K562 (cell line): ENCODE measurements around the gene TDRD12. TPM values are rescaled to one million over a fixed set of nuclear protein-coding genes. Genes with fewer than 3 reads are reported as not detected.
A peak's percentile ranks its signal among the peaks of the same experiment; 100 is the strongest.

Experiments used
- ATAC-seq: fragments of 200-7000 bp; cut with Tn5 transposase; 3 replicates; pipeline ENCODE4 v1.9.1; 2020; ENCODE audit warnings: moderate library complexity
- BruUV-seq: library from RNA; stranded (reverse); fragments of 400-500 nt; replicated peaks from 2 replicates; lab custom pipeline; 2021; lab: Mats Ljungman, UMichigan
- CTCF ChIA-PET: fragments of 300-600 bp; formaldehyde crosslinking; extraction: SDS; loops from one replicate; lab custom pipeline; 2021; ENCODE audit warnings: low intra/inter-chr PET ratio; lab: Yijun Ruan, JAX
- POLR2A ChIA-PET: fragments of 300-600, 350-650 bp; sonication (Branson Sonifier 250); formaldehyde crosslinking; extraction: SDS; loops from one replicate; lab custom pipeline; 2021; ENCODE audit warnings: antibody characterized with exemption, inconsistent platforms; lab: Yijun Ruan, JAX
- DNase-seq, 4 experiments: peaks; one replicate each; pipeline versions ENCODE4 v3.0.0 to v3.0.0-alpha.2; 2011 to 2018; ENCODE audit warnings: low spot score in 3 of 4, mixed read lengths in 3 of 4; ENCODE audit errors: extremely low read depth in 1 of 4
- FAIRE-seq: peaks from 2 replicates; lab custom pipeline; 2011; peaks lifted over from hg19 to GRCh38; lab: Jason Lieb, UNC
- H2AFZ ChIP-seq: 2 replicates; pipeline ENCODE4 v1.6.0; 2011; ENCODE audit warnings: low read depth, low read length, control low read depth, inconsistent platforms
- H3K27ac ChIP-seq: fragments of 200-600 bp; 3 replicates; pipeline ENCODE4 v1.8.0; 2011; ENCODE audit warnings: low read depth, mild to moderate bottlenecking, control low read depth, inconsistent platforms, low read length, moderate library complexity, mixed read lengths; ENCODE audit errors: extremely low read depth
- H3K27me3 ChIP-seq, 2 experiments: fragments of 300-600 bp in 1 of 2; 2 replicates in 1 of 2; 3 replicates in 1 of 2; pipeline versions ENCODE4 v1.6.0 to v1.8.0; 2011; ENCODE audit warnings: inconsistent platforms in 2 of 2, low read length in 2 of 2, mild to moderate bottlenecking in 1 of 2, mixed read lengths in 1 of 2, moderate library complexity in 1 of 2; ENCODE audit not compliant: control insufficient read depth in 2 of 2, insufficient read depth in 2 of 2
- H3K36me3 ChIP-seq: fragments of 300-600 bp; 3 replicates; pipeline ENCODE4 v1.8.0; 2011; ENCODE audit warnings: mild to moderate bottlenecking, low read length, inconsistent platforms; ENCODE audit not compliant: control insufficient read depth, insufficient read depth
- H3K4me1 ChIP-seq, 2 experiments: fragments of 200-600 bp in 1 of 2; replicated peaks in 1 of 2; 2 replicates in 1 of 2; 3 replicates in 1 of 2; pipeline versions ENCODE4 v1.5.1 to v1.8.0; 2011; ENCODE audit warnings: inconsistent platforms in 2 of 2, low read length in 2 of 2, mild to moderate bottlenecking in 1 of 2, mixed read lengths in 1 of 2, moderate library complexity in 1 of 2; ENCODE audit not compliant: control insufficient read depth in 2 of 2, insufficient read depth in 2 of 2
- H3K4me2 ChIP-seq: 2 replicates; pipeline ENCODE4 v1.6.1; 2011; ENCODE audit warnings: low read length, control low read depth, inconsistent platforms, mixed read lengths; ENCODE audit not compliant: insufficient read depth
- H3K4me3 ChIP-seq: fragments of 200-600 bp; sonication (generic), shearing (Covaris generic); 2 replicates; pipeline ENCODE4 v1.5.1; 2016; ENCODE audit warnings: control low read depth, inconsistent platforms
- H3K79me2 ChIP-seq: fragments of 200-600 bp; 3 replicates; pipeline ENCODE4 v1.8.0; 2011; ENCODE audit warnings: low read length, inconsistent platforms; ENCODE audit not compliant: control insufficient read depth, insufficient read depth
- H3K9ac ChIP-seq, 2 experiments: 2 replicates each; pipeline versions ENCODE4 v1.6.0 to v1.6.1; 2011; ENCODE audit warnings: low read depth in 2 of 2, low read length in 2 of 2, control low read depth in 1 of 2, inconsistent platforms in 1 of 2, mild to moderate bottlenecking in 1 of 2, mixed read lengths in 1 of 2; ENCODE audit not compliant: insufficient read depth in 1 of 2
- H3K9me1 ChIP-seq: one replicate; pipeline ENCODE4 v1.6.0; 2011; ENCODE audit warnings: inconsistent platforms, mild to moderate bottlenecking, low read length, moderate library complexity; ENCODE audit not compliant: control insufficient read depth, insufficient read depth
- H3K9me3 ChIP-seq: replicated peaks from 2 replicates; pipeline ENCODE4 v1.5.1; 2011; ENCODE audit warnings: low read depth, low read length, inconsistent platforms; ENCODE audit not compliant: control insufficient read depth, insufficient read depth
- H4K20me1 ChIP-seq: replicated peaks from 2 replicates; pipeline ENCODE4 v1.6.1; 2011; ENCODE audit warnings: low read length, inconsistent platforms, mixed read lengths; ENCODE audit not compliant: control insufficient read depth, insufficient read depth
- ADNP ChIP-seq: fragments of 200-800 bp; sonication (Bioruptor generic); IDR thresholded peaks from 2 replicates; pipeline ENCODE4 v1.6.1; 2016; ENCODE audit warnings: missing genetic modification characterization, missing compliant biosample characterization
- FOXJ3 ChIP-seq: sonication (generic); formaldehyde crosslinking; IDR thresholded peaks from 2 replicates; pipeline ENCODE4 v1.4.0; 2020; ENCODE audit warnings: mild to moderate bottlenecking, missing genetic modification reagents
- MTA3 ChIP-seq: fragments of 450-650 bp; formaldehyde crosslinking; IDR thresholded peaks from 2 replicates; pipeline ENCODE4 v1.6.1; 2017; ENCODE audit warnings: mild to moderate bottlenecking, borderline replicate concordance
- PHF21A ChIP-seq: fragments of 450-650 bp; IDR thresholded peaks from 2 replicates; pipeline ENCODE4 v1.6.1; 2017; ENCODE audit warnings: low read depth, borderline replicate concordance
- PHTF2 ChIP-seq: fragments of 250-450 bp; sonication (Bioruptor Pico); IDR thresholded peaks from 2 replicates; pipeline ENCODE4 v1.5.0; 2021; ENCODE audit warnings: mild to moderate bottlenecking
- PURB ChIP-seq: sonication (generic); formaldehyde crosslinking; IDR thresholded peaks from 2 replicates; pipeline ENCODE4 v1.9.0; 2021; ENCODE audit warnings: low read depth, mild to moderate bottlenecking, missing genetic modification reagents
- RBFOX2 ChIP-seq: fragments of 200-400 bp; formaldehyde crosslinking; IDR thresholded peaks from 2 replicates; pipeline ENCODE4 v1.6.1; 2017; ENCODE audit warnings: low read depth, mild to moderate bottlenecking, low read length, moderate library complexity
- SOX6 ChIP-seq: fragments of 450-650 bp; IDR thresholded peaks from 2 replicates; pipeline ENCODE4 v1.6.1; 2014; ENCODE audit warnings: mild to moderate bottlenecking
- STAT5A ChIP-seq: IDR thresholded peaks from 2 replicates; pipeline ENCODE4 v1.6.1; 2012; ENCODE audit warnings: low read length, inconsistent platforms, borderline replicate concordance
- ZNF324 ChIP-seq: fragments of 250-450 bp; sonication (Bioruptor Pico); IDR thresholded peaks from 2 replicates; pipeline ENCODE4 v1.4.0; 2020; ENCODE audit warnings: mild to moderate bottlenecking
- WGBS: fragments of 100-300 bp; shearing (Covaris generic); methylation state at CpG from one replicate; pipeline ENCODE4 v1.1.6; 2016; ENCODE audit warnings: low coverage, mixed read lengths; ENCODE audit not compliant: insufficient coverage; ENCODE audit errors: missing lambda C conversion rate; 5-methylcytosine and 5-hydroxymethylcytosine counted together
- in situ Hi-C: fragments of 300-500 bp; cut with MboI; formaldehyde crosslinking; loops from 4 replicates; pipeline ENCODE4 v1.15.0; 2018; ENCODE audit warnings: inconsistent platforms, mixed read lengths
- intact Hi-C: fragments of 100-400 bp; cut with micrococcal nuclease; formaldehyde crosslinking; loops from 2 replicates; pipeline ENCODE4 v1.14.2; 2022
- polyA plus RNA-seq, 8 experiments: library from polyadenylated mRNA; depleted of rRNA in 4 of 8; stranded (reverse) in 5 of 8; unstranded in 3 of 8; fragments of >200 nt; fragmentation: Nextera tagmentation in 2 of 8; fragmentation: Illumina TruSeq in 1 of 8; extraction: Ambion mirVana in 2 of 8; extraction: Trizol in 1 of 8; gene quantifications; 2 replicates each; pipeline versions ENCODE4 v1.2.1 to v1.2.3, GENCODE V29; 2011 to 2014; ENCODE audit warnings: inconsistent platforms in 1 of 8, missing spikeins in 1 of 8
- total RNA-seq, 7 experiments: library from RNA; depleted of rRNA in 6 of 7; stranded (reverse); fragments of >200 nt in 6 of 7; fragmentation: Illumina TruSeq in 2 of 7; extraction: Trizol in 2 of 7; gene quantifications; 2 replicates each; pipeline versions ENCODE4 v1.2.1 to v1.2.3, GENCODE V29; 2011 to 2021; ENCODE audit warnings: low replicate concordance in 1 of 7
- TF ChIP-seq, protein P1 (sequence below): fragments of 250-450 bp; sonication (Bioruptor Pico); IDR thresholded peaks from 2 replicates; pipeline ENCODE4 v1.5.0; 2021; ENCODE audit warnings: mild to moderate bottlenecking, borderline replicate concordance
- TF ChIP-seq, protein P2 (sequence below): fragments of 250-450 bp; sonication (Bioruptor Pico); IDR thresholded peaks from 2 replicates; pipeline ENCODE4 v1.5.0; 2022; ENCODE audit warnings: mild to moderate bottlenecking
- TF ChIP-seq, protein P3 (sequence below): conservative IDR thresholded peaks from 2 replicates; pipeline ENCODE4 v1.6.1; 2011; ENCODE audit warnings: low read depth, mild to moderate bottlenecking, low read length; ENCODE audit not compliant: control insufficient read depth
- TF ChIP-seq, protein P4 (sequence below): fragments of 250-450 bp; sonication (Bioruptor Pico); IDR thresholded peaks from 2 replicates; pipeline ENCODE4 v1.8.0; 2022; ENCODE audit warnings: moderate library complexity, mild to moderate bottlenecking, inconsistent platforms
- TF ChIP-seq, protein P5 (sequence below): fragments of 250-450 bp; sonication (Bioruptor Pico); IDR thresholded peaks from 2 replicates; pipeline ENCODE4 v1.8.0; 2022; ENCODE audit warnings: inconsistent platforms

The TDRD12 gene
- total and polyA plus RNA-seq, 9 of the 15 experiments (the other 6 are each of a cell fraction or from before 2014, with no cell fraction given): 0.03 TPM; not detected in 8

DNA sequence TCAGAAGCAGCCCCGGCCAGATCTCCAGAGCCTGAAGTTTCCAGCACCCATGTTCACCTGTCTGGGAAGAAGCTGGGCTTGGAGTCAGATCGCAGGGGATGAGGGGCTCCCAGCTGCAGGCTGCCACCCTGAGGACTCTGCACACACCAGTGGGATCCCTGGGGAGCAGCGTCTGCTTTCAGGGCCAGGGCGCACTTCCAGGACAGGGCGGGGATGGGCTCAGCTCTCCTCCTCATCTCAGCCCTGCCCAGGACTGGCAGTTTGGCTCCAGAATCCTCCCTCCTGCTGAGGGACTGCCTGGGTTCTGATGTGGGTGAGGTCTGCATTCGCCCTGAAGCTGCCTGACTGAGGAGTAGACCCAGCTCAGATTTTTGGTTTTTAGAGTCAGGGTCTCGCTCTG, 146.5 kb downstream of the TDRD12 start:
- ChIA-PET CTCF (no interaction called here), POLR2A (interaction anchor here (1.0 kb wide), 1 partner anchor 9 kb away, joined by 3 read pairs; no protein-coding TSS in a partner anchor)
- Histone ChIP-seq H3K79me2 (no peaks in the 10 kb centered on the region), H3K27me3 (peaks cover 26 to 60% of the 10 kb centered on the region in 2 experiments), H3K9me1 (no peaks in the 10 kb centered on the region), H3K4me1 (peaks cover 0 to 16% of the 10 kb centered on the region in 2 experiments; a peak in 1 of 5 replicates), H3K9me3 (no peaks in the 10 kb centered on the region), H3K4me3 (no peak overlapping the region), H3K27ac (no peak overlapping the region), H4K20me1 (0 out of 2 replicates have a peak, but pooled peaks cover 9% of the 10 kb centered on the region), H3K36me3 (no peaks in the 10 kb centered on the region), H2AFZ (no peak overlapping the region), H3K9ac (no peak overlapping the region; a peak in 1 of 4 replicates), H3K4me2 (no peak overlapping the region)
- BruUV-seq: no TSS peak
- no peak for DNase-seq
- in situ Hi-C loops (no loop called here), intact Hi-C loops (no loop called here)
- FAIRE-seq: no peak
- ATAC-seq: peak; percentile 14; the same call in 2 of the 3 replicates
- WGBS: 0% methylated on average over 6 of the region's 7 CpGs
- no peak for TF ChIP-seq PHF21A
- TF ChIP-seq SOX6: no peak
- TF ChIP-seq, protein P1, sequence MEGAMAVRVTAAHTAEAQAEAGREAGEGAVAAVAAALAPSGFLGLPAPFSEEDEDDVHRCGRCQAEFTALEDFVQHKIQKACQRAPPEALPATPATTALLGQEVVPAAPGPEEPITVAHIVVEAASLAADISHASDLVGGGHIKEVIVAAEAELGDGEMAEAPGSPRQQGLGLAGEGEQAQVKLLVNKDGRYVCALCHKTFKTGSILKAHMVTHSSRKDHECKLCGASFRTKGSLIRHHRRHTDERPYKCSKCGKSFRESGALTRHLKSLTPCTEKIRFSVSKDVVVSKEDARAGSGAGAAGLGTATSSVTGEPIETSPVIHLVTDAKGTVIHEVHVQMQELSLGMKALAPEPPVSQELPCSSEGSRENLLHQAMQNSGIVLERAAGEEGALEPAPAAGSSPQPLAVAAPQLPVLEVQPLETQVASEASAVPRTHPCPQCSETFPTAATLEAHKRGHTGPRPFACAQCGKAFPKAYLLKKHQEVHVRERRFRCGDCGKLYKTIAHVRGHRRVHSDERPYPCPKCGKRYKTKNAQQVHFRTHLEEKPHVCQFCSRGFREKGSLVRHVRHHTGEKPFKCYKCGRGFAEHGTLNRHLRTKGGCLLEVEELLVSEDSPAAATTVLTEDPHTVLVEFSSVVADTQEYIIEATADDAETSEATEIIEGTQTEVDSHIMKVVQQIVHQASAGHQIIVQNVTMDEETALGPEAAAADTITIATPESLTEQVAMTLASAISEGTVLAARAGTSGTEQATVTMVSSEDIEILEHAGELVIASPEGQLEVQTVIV: no peak
- TF ChIP-seq, protein P2, sequence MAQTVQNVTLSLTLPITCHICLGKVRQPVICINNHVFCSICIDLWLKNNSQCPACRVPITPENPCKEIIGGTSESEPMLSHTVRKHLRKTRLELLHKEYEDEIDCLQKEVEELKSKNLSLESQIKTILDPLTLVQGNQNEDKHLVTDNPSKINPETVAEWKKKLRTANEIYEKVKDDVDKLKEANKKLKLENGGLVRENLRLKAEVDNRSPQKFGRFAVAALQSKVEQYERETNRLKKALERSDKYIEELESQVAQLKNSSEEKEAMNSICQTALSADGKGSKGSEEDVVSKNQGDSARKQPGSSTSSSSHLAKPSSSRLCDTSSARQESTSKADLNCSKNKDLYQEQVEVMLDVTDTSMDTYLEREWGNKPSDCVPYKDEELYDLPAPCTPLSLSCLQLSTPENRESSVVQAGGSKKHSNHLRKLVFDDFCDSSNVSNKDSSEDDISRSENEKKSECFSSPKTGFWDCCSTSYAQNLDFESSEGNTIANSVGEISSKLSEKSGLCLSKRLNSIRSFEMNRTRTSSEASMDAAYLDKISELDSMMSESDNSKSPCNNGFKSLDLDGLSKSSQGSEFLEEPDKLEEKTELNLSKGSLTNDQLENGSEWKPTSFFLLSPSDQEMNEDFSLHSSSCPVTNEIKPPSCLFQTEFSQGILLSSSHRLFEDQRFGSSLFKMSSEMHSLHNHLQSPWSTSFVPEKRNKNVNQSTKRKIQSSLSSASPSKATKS (CRISPR knock-in tag): no peak
- no peak for TF ChIP-seq PURB (CRISPR knock-in tag)
- TF ChIP-seq RBFOX2: no peak
- no peak for TF ChIP-seq ADNP (tag)
- no peak for TF ChIP-seq PHTF2
- TF ChIP-seq FOXJ3 (CRISPR knock-in tag): no peak
- no peak for TF ChIP-seq ZNF324 (CRISPR knock-in tag)
- TF ChIP-seq, protein P3, sequence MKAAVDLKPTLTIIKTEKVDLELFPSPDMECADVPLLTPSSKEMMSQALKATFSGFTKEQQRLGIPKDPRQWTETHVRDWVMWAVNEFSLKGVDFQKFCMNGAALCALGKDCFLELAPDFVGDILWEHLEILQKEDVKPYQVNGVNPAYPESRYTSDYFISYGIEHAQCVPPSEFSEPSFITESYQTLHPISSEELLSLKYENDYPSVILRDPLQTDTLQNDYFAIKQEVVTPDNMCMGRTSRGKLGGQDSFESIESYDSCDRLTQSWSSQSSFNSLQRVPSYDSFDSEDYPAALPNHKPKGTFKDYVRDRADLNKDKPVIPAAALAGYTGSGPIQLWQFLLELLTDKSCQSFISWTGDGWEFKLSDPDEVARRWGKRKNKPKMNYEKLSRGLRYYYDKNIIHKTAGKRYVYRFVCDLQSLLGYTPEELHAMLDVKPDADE: no peak
- TF ChIP-seq, protein P4, sequence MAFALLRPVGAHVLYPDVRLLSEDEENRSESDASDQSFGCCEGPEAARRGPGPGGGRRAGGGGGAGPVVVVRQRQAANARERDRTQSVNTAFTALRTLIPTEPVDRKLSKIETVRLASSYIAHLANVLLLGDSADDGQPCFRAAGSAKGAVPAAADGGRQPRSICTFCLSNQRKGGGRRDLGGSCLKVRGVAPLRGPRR (CRISPR knock-in tag): no peak
- TF ChIP-seq MTA3: no peak
- no peak for TF ChIP-seq STAT5A
- TF ChIP-seq, protein P5, sequence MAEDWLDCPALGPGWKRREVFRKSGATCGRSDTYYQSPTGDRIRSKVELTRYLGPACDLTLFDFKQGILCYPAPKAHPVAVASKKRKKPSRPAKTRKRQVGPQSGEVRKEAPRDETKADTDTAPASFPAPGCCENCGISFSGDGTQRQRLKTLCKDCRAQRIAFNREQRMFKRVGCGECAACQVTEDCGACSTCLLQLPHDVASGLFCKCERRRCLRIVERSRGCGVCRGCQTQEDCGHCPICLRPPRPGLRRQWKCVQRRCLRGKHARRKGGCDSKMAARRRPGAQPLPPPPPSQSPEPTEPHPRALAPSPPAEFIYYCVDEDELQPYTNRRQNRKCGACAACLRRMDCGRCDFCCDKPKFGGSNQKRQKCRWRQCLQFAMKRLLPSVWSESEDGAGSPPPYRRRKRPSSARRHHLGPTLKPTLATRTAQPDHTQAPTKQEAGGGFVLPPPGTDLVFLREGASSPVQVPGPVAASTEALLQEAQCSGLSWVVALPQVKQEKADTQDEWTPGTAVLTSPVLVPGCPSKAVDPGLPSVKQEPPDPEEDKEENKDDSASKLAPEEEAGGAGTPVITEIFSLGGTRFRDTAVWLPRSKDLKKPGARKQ (CRISPR knock-in tag): no peak
